WTC11 (cell line): ENCODE measurements around the gene PTPRN. TPM values are rescaled to one million over a fixed set of nuclear protein-coding genes. Genes with fewer than 3 reads are reported as not detected.

Source experiments
- ATAC-seq: fragments of 200-7000 bp; cut with Tn5 transposase; 2 replicates; pipeline ENCODE4 v1.10.0; 2021; ENCODE audit warnings: mild to moderate bottlenecking, moderate library complexity
- CTCF ChIA-PET: fragments of 300-600 bp; sonication (Branson Sonifier 250); formaldehyde crosslinking; loops from one replicate; lab custom pipeline; 2021; ENCODE audit warnings: antibody characterized with exemption; lab: Charles Lee
- POLR2A ChIA-PET: fragments of 350-600 bp; sonication (Branson Sonifier 250); formaldehyde crosslinking; loops from one replicate; lab custom pipeline; 2021; ENCODE audit warnings: antibody characterized with exemption; lab: Charles Lee
- DNase-seq: peaks from one replicate; pipeline ENCODE4 v3.0.0; 2021; ENCODE audit warnings: low spot score
- H3K27ac Mint-ChIP-seq: 2 replicates; pipeline ENCODE4 v1.8.0; 2021; ENCODE audit warnings: mixed read lengths
- H3K27me3 Mint-ChIP-seq: 2 replicates; pipeline ENCODE4 v1.8.0; 2021; ENCODE audit warnings: low read depth, mild to moderate bottlenecking, moderate library complexity, mixed read lengths
- H3K36me3 Mint-ChIP-seq: 2 replicates; pipeline ENCODE4 v1.8.0; 2021; ENCODE audit warnings: mixed read lengths
- H3K4me1 Mint-ChIP-seq: 2 replicates; pipeline ENCODE4 v1.8.0; 2022; ENCODE audit warnings: mixed read lengths
- H3K4me3 Mint-ChIP-seq: 2 replicates; pipeline ENCODE4 v1.8.0; 2021; ENCODE audit warnings: mild to moderate bottlenecking, moderate library complexity, mixed read lengths
- H3K9me3 Mint-ChIP-seq: 2 replicates; pipeline ENCODE4 v1.8.0; 2021; ENCODE audit warnings: mixed read lengths
- AFF4 ChIP-seq: sonication (generic); formaldehyde crosslinking; IDR thresholded peaks from 2 replicates; pipeline ENCODE4 v1.8.1; 2023; ENCODE audit warnings: mild to moderate bottlenecking, missing genetic modification reagents, borderline replicate concordance
- ARID4B ChIP-seq: sonication (generic); formaldehyde crosslinking; IDR thresholded peaks from 2 replicates; pipeline ENCODE4 v1.8.0; 2023; ENCODE audit warnings: missing genetic modification reagents, mild to moderate bottlenecking, borderline replicate concordance
- ERG ChIP-seq: fragments of 250-450 bp; sonication (Bioruptor Pico); IDR thresholded peaks from 2 replicates; pipeline ENCODE4 v1.8.0; 2021; ENCODE audit warnings: mild to moderate bottlenecking
- ETV6 ChIP-seq: sonication (generic); formaldehyde crosslinking; IDR thresholded peaks from 2 replicates; pipeline ENCODE4 v1.8.1; 2022; ENCODE audit warnings: mild to moderate bottlenecking, missing genetic modification reagents
- FOXP1 ChIP-seq: sonication (generic); formaldehyde crosslinking; IDR thresholded peaks from 2 replicates; pipeline ENCODE4 v1.8.0; 2022; ENCODE audit warnings: missing genetic modification reagents, mild to moderate bottlenecking, moderate library complexity, borderline replicate concordance
- FOXP4 ChIP-seq: sonication (generic); formaldehyde crosslinking; IDR thresholded peaks from 2 replicates; pipeline ENCODE4 v1.8.0; 2022; ENCODE audit warnings: mild to moderate bottlenecking, missing genetic modification reagents
- GTF2I ChIP-seq: fragments of 250-450 bp; sonication (Bioruptor Pico); conservative IDR thresholded peaks from 2 replicates; pipeline ENCODE4 v1.4.0; 2021; ENCODE audit warnings: mild to moderate bottlenecking
- MYBL2 ChIP-seq: sonication (generic); formaldehyde crosslinking; IDR thresholded peaks from 2 replicates; pipeline ENCODE4 v1.8.1; 2023; ENCODE audit warnings: mild to moderate bottlenecking, moderate library complexity, missing genetic modification reagents
- SMAD3 ChIP-seq: sonication (generic); formaldehyde crosslinking; IDR thresholded peaks from 2 replicates; pipeline ENCODE4 v1.8.0; 2022; ENCODE audit warnings: missing genetic modification reagents, mild to moderate bottlenecking, borderline replicate concordance
- STAT6 ChIP-seq: sonication (generic); formaldehyde crosslinking; conservative IDR thresholded peaks from 2 replicates; pipeline ENCODE4 v1.8.1; 2023; ENCODE audit warnings: mild to moderate bottlenecking, low read depth, missing genetic modification reagents, moderate library complexity
- TP53 ChIP-seq: sonication (generic); formaldehyde crosslinking; IDR thresholded peaks from 2 replicates; pipeline ENCODE4 v1.8.1; 2023; ENCODE audit warnings: mild to moderate bottlenecking, missing genetic modification reagents
- ZBTB43 ChIP-seq: sonication (generic); formaldehyde crosslinking; IDR thresholded peaks from 2 replicates; pipeline ENCODE4 v1.8.1; 2023; ENCODE audit warnings: mild to moderate bottlenecking, missing genetic modification reagents
- ZNF219 ChIP-seq: sonication (generic); formaldehyde crosslinking; IDR thresholded peaks from 2 replicates; pipeline ENCODE4 v1.8.0; 2023; ENCODE audit warnings: missing genetic modification reagents, mild to moderate bottlenecking, borderline replicate concordance
- ZNF416 ChIP-seq: fragments of 250-450 bp; sonication (Bioruptor Pico); IDR thresholded peaks from 2 replicates; pipeline ENCODE4 v1.9.0; 2021; ENCODE audit warnings: mild to moderate bottlenecking, inconsistent platforms
- ZNF671 ChIP-seq: fragments of 250-450 bp; sonication (Bioruptor Pico); IDR thresholded peaks from 2 replicates; pipeline ENCODE4 v1.8.0; 2021; ENCODE audit warnings: mild to moderate bottlenecking
- total RNA-seq: library from RNA; stranded (reverse); gene quantifications from 3 replicates; pipeline ENCODE4 v1.2.3, GENCODE V29; 2021

PTPRN gene
- total RNA-seq, 1 experiment from 2014 or later = 3.8 TPM

GRCh38 chr2:219325657-219326315 is 16.6 kb upstream of the PTPRN start:
- POLR2A ChIA-PET = no interaction called here

More at GRCh38 chr2:219325657-219326315, 16.6 kb upstream of the PTPRN start:
- no peaks in the 10 kb centered on the region for H3K4me1 Mint-ChIP-seq
- DNase-seq (no peak), ATAC-seq (no peak)
- peaks cover 67% of the 10 kb centered on the region for H3K27me3 Mint-ChIP-seq
- H3K36me3 Mint-ChIP-seq = no peaks in the 10 kb centered on the region
- H3K9me3 Mint-ChIP-seq = no peaks in the 10 kb centered on the region
- no peak overlapping the region for H3K4me3 Mint-ChIP-seq
- no peak overlapping the region for H3K27ac Mint-ChIP-seq
- CTCF ChIA-PET = interaction anchor here (1.0 kb wide), 1 partner anchor 31 kb away, joined by 4 read pairs; no protein-coding TSS in a partner anchor
- TF ChIP-seq ZBTB43 (CRISPR knock-in tag) (no peak), ZNF671 (CRISPR knock-in tag) (no peak), SMAD3 (no peak), STAT6 (no peak), GTF2I (CRISPR knock-in tag) (no peak), ETV6 (no peak), AFF4 (no peak), ZNF416 (CRISPR knock-in tag) (no peak), FOXP1 (CRISPR knock-in tag) (no peak), TP53 (CRISPR knock-in tag) (no peak), MYBL2 (no peak), ZNF219 (CRISPR knock-in tag) (no peak), FOXP4 (no peak), ERG (no peak), ARID4B (no peak)
- TF ChIP-seq, all 79 proteins: peak for 0
